Hepatocyte (in vitro differentiated cells): ENCODE measurements around the gene ADAMTSL1. TPM values are rescaled to one million over a fixed set of nuclear protein-coding genes. Genes with fewer than 3 reads are reported as not detected.

Source experiments
- DNase-seq: peaks from one replicate; pipeline ENCODE4 v3.0.0-alpha.2; 2016; ENCODE audit warnings: low spot score
- H2AFZ ChIP-seq: fragments of 200-600 bp; sonication (generic); 2 replicates; pipeline ENCODE4 v1.6.0; 2016; ENCODE audit warnings: antibody characterized with exemption, mild to moderate bottlenecking
- H3K27ac ChIP-seq: fragments of 200-600 bp; sonication (generic); 2 replicates; pipeline ENCODE4 v1.5.1; 2016; ENCODE audit warnings: mild to moderate bottlenecking
- H3K27me3 ChIP-seq: fragments of 200-600 bp; sonication (generic); 2 replicates; pipeline ENCODE4 v1.6.1; 2016
- H3K36me3 ChIP-seq: fragments of 200-600 bp; sonication (generic); replicated peaks from 2 replicates; pipeline ENCODE4 v1.5.1; 2016; ENCODE audit warnings: low read depth; ENCODE audit not compliant: insufficient read depth
- H3K4me1 ChIP-seq: fragments of 200-600 bp; sonication (generic); 2 replicates; pipeline ENCODE4 v1.5.1; 2016; ENCODE audit warnings: mild to moderate bottlenecking, moderate library complexity; ENCODE audit not compliant: insufficient read depth
- H3K4me2 ChIP-seq: fragments of 200-600 bp; sonication (generic); 2 replicates; pipeline ENCODE4 v1.6.0; 2016
- H3K4me3 ChIP-seq: fragments of 200-600 bp; sonication (generic); 2 replicates; pipeline ENCODE4 v1.5.1; 2016; ENCODE audit warnings: mild to moderate bottlenecking
- H3K79me2 ChIP-seq: fragments of 200-600 bp; sonication (generic); 2 replicates; pipeline ENCODE4 v1.6.0; 2017; ENCODE audit warnings: mild to moderate bottlenecking
- H3K9me2 ChIP-seq: fragments of 200-600 bp; sonication (generic); replicated peaks from 2 replicates; pipeline ENCODE4 v1.6.0; 2017; ENCODE audit warnings: mild to moderate bottlenecking; ENCODE audit not compliant: insufficient read depth
- H3K9me3 ChIP-seq: fragments of 200-600 bp; sonication (generic); 2 replicates; pipeline ENCODE4 v1.5.1; 2016; ENCODE audit warnings: low read depth, mild to moderate bottlenecking
- H4K20me1 ChIP-seq: fragments of 200-600 bp; sonication (generic); 2 replicates; pipeline ENCODE4 v1.6.0; 2016; ENCODE audit warnings: mild to moderate bottlenecking; ENCODE audit not compliant: insufficient read depth, poor library complexity, severe bottlenecking
- CTCF ChIP-seq: fragments of 200-600 bp; sonication (generic); IDR thresholded peaks from 2 replicates; pipeline ENCODE4 v1.5.1; 2016; ENCODE audit warnings: antibody characterized with exemption, mild to moderate bottlenecking; ENCODE audit not compliant: poor library complexity
- EZH2 ChIP-seq: fragments of 200-600 bp; sonication (generic); IDR thresholded peaks from 2 replicates; pipeline ENCODE4 v1.6.1; 2016; ENCODE audit warnings: antibody characterized with exemption, mild to moderate bottlenecking, borderline replicate concordance
- EZH2phosphoT487 ChIP-seq: fragments of 200-600 bp; sonication (generic); IDR thresholded peaks from one replicate; pipeline ENCODE4 v1.6.1; 2018; ENCODE audit warnings: antibody characterized with exemption, mild to moderate bottlenecking, low read depth, moderate library complexity; ENCODE audit not compliant: unreplicated experiment, severe bottlenecking
- WGBS: methylation state at CpG from one replicate; pipeline ENCODE4 v1.1.6; 2016; ENCODE audit warnings: low lambda C conversion rate; ENCODE audit errors: missing lambda C conversion rate; 5-methylcytosine and 5-hydroxymethylcytosine counted together
- polyA plus RNA-seq: library from polyadenylated mRNA; unstranded; fragments of >200 nt; fragmentation: Nextera tagmentation; extraction: Ambion mirVana; gene quantifications from 2 replicates; pipeline ENCODE4 v1.2.1, GENCODE V29; 2016
- total RNA-seq: library from RNA; depleted of rRNA; stranded (reverse); fragments of >200 nt; gene quantifications from 2 replicates; pipeline ENCODE4 v1.2.3, GENCODE V29; 2014

The ADAMTSL1 gene
- total and polyA plus RNA-seq, 2 experiments from 2014 or later, result 7.2 to 24.0 TPM

DNA sequence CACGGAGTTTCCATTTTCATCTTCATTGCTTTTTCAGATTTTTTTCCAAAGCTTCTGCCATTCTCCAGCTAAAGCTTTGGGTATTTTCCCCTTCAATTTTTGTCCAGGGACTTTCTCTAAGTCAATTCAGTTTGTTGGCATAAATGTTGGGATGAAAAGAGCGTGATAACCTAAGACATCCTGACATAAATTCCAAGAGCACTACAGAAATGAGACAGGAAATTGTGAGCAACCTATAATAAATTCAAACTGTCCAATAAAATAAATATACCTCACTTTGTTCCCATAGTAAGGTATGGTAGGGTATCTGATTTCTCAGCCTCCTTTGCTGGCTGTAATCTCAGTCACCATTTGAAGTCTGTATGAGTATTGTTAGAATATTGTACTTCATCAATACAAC, 8.4 kb downstream of the ADAMTSL1 start:
- no peak for TF ChIP-seq EZH2phosphoT487
- TF ChIP-seq EZH2, result no peak
- TF ChIP-seq CTCF, result no peak
- Histone ChIP-seq H3K4me1 (no peaks in the 10 kb centered on the region), H3K9me3 (no peaks in the 10 kb centered on the region), H3K4me2 (no peak overlapping the region), H3K4me3 (no peak overlapping the region), H2AFZ (no peak overlapping the region), H3K79me2 (peaks cover 10% of the 10 kb centered on the region), H3K36me3 (no peaks in the 10 kb centered on the region), H3K9me2 (no peaks in the 10 kb centered on the region), H3K27me3 (no peaks in the 10 kb centered on the region), H4K20me1 (no peaks in the 10 kb centered on the region), H3K27ac (no peak overlapping the region)
- 83% methylated on average over 2 of the region's 2 CpGs for WGBS
- DNase-seq, result no peak

DNA sequence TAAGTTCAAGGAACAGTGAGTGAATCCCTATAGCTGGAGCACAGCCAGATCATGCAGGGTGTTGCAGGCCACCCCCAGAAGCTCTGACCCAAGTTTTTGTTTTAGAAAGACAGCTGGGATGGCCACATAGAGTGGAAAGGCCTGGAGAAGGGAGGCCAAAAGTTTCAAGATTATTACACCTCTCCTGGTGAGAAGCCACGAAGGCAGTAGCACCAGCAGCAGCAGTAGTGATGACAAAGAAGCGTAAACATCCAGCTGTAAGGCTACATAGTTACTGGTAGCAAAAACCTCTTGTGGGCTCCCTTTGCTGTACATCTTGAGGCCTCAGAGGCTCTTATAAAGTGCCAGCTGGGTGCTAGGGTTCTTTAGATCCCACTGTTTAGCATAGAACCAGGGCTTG, 11.8 kb downstream of the ADAMTSL1 start:
- no peaks in the 10 kb centered on the region for H3K36me3 ChIP-seq
- H3K4me1 ChIP-seq, result peaks cover 5% of the 10 kb centered on the region
- 83% methylated on average over 2 of the region's 2 CpGs for WGBS
- H3K4me2 ChIP-seq, result no peak overlapping the region
- no peaks in the 10 kb centered on the region for H3K9me2 ChIP-seq
- no peaks in the 10 kb centered on the region for H4K20me1 ChIP-seq
- TF ChIP-seq EZH2phosphoT487 (no peak), EZH2 (no peak), CTCF (no peak)
- no peak for DNase-seq
- H3K4me3 ChIP-seq, result no peak overlapping the region
- no peak overlapping the region for H2AFZ ChIP-seq
- H3K79me2 ChIP-seq, result peaks cover 3% of the 10 kb centered on the region
- H3K27ac ChIP-seq, result no peak overlapping the region
- no peaks in the 10 kb centered on the region for H3K9me3 ChIP-seq
- H3K27me3 ChIP-seq, result no peaks in the 10 kb centered on the region

DNA sequence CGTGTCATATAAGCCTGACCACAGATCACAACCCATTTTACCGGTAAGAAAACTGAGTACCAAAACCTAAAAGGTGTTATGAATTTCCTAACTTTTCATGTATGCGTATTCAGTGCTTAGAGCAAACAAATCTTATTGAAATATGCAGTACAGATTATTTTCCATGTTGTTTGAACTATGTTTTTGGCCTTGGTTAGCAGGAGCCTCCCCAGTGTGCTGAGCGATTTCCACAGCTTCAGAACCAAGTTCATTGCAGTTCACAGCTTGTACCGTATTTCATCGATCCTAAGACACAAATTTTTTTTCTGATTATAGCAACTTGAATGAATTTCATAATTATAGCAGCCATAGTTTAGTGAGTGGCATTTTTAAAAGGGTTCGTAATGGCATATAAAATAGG, 13.7 kb downstream of the ADAMTSL1 start:
- no peak overlapping the region for H2AFZ ChIP-seq
- H3K4me1 ChIP-seq, result peaks cover 12% of the 10 kb centered on the region
- TF ChIP-seq EZH2, result no peak
- no peaks in the 10 kb centered on the region for H3K9me3 ChIP-seq
- H3K27ac ChIP-seq, result no peak overlapping the region
- WGBS, result 96% methylated on average over 7 of the region's 7 CpGs
- no peaks in the 10 kb centered on the region for H4K20me1 ChIP-seq
- H3K27me3 ChIP-seq, result no peaks in the 10 kb centered on the region
- no peak overlapping the region for H3K4me3 ChIP-seq
- DNase-seq, result no peak
- H3K4me2 ChIP-seq, result no peak overlapping the region
- H3K36me3 ChIP-seq, result no peaks in the 10 kb centered on the region
- no peaks in the 10 kb centered on the region for H3K9me2 ChIP-seq
- H3K79me2 ChIP-seq, result peaks cover 3% of the 10 kb centered on the region

DNA sequence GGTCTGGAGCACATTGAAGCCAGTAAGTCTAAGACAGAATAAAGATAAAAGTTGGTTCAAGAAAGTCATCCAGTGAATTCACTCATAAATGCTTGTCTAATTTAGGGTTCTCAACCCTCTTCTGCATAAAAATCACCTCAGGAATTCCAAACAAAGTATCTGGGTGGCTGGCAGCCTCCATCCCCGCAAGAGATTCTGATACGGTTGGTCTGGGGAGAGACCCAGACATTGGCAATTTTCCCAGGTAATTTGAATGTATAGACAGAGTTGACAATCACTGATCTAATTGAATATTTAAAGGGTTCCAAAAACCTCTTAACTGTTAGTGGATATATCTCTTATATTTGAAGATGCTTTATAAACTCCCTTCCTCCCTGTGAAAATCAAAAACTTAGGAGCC, 14.9 kb downstream of the ADAMTSL1 start:
- Histone ChIP-seq H3K27me3 (no peaks in the 10 kb centered on the region), H4K20me1 (no peaks in the 10 kb centered on the region), H3K79me2 (no peaks in the 10 kb centered on the region), H3K4me3 (no peak overlapping the region), H3K4me2 (no peak overlapping the region), H3K36me3 (no peaks in the 10 kb centered on the region), H3K4me1 (peaks cover 18% of the 10 kb centered on the region), H2AFZ (no peak overlapping the region), H3K27ac (no peak overlapping the region), H3K9me2 (no peaks in the 10 kb centered on the region), H3K9me3 (no peaks in the 10 kb centered on the region)
- WGBS, result 80% methylated on average over 2 of the region's 2 CpGs
- TF ChIP-seq EZH2 (no peak), EZH2phosphoT487 (no peak), CTCF (no peak)
- DNase-seq, result no peak
